ENCODE measurements around the gene HECTD1.

DNA sequence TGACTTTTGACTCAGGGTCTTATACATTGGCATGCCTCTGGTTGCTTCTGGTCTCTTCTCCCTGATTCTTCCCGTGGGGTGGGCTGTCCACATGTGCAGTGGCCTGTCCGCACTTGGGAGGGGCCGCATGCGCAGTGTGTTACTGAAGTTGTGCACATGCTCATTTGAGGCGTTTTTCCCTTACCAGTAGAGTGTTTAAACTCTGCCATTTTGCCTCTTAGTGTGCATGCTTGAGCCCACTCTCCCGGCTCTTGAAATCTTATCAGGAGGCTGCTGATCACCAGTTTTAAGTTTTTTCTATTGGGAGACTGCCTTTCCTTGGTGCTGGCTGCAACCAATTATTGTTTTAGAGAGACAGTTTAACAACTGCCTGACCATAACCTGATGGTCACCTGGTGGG is 32.1 kb upstream of the HECTD1 start:
- TF ChIP-seq POLR2A (IDR thresholded peaks at IDR 0.05), result no peak
- TF ChIP-seq, protein P1, sequence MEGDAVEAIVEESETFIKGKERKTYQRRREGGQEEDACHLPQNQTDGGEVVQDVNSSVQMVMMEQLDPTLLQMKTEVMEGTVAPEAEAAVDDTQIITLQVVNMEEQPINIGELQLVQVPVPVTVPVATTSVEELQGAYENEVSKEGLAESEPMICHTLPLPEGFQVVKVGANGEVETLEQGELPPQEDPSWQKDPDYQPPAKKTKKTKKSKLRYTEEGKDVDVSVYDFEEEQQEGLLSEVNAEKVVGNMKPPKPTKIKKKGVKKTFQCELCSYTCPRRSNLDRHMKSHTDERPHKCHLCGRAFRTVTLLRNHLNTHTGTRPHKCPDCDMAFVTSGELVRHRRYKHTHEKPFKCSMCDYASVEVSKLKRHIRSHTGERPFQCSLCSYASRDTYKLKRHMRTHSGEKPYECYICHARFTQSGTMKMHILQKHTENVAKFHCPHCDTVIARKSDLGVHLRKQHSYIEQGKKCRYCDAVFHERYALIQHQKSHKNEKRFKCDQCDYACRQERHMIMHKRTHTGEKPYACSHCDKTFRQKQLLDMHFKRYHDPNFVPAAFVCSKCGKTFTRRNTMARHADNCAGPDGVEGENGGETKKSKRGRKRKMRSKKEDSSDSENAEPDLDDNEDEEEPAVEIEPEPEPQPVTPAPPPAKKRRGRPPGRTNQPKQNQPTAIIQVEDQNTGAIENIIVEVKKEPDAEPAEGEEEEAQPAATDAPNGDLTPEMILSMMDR (IDR thresholded peaks at IDR 0.05), result no peak
